ENCODE data around the gene CRIP2.
A peak's percentile ranks its signal among the peaks of the same experiment; 100 is the strongest.

The CRIP2 gene

GRCh38 chr14:105474483-105475268, at the start of gene CRIP2:
TSS of gene CRIP2 (plus strand) at chr14:105474821. CDS start at chr14:105474863, 42 bp downstream.
- TF ChIP-seq CTCF (IDR thresholded peaks at IDR 0.05; ENCODE audit: extremely low read depth, missing control alignments): no peak
- peak; percentile 90 for DNase-seq (ENCODE audit: low spot score)

GRCh38 chr14:105424861-105425260, 49.8 kb upstream of the CRIP2 start:
- DNase-seq (ENCODE audit: low spot score): no peak
- no peak for TF ChIP-seq CTCF (IDR thresholded peaks at IDR 0.05; ENCODE audit: extremely low read depth, missing control alignments)

- no peak for DNase-seq (ENCODE audit: low spot score)
- TF ChIP-seq CTCF (IDR thresholded peaks at IDR 0.05; ENCODE audit: extremely low read depth, missing control alignments): no peak
These were observed 48.8 kb upstream of the CRIP2 start for GRCh38 chr14:105425823-105426247.

GRCh38 chr14:105426416-105427130, 48.0 kb upstream of the CRIP2 start:
- TF ChIP-seq CTCF (IDR thresholded peaks at IDR 0.05; ENCODE audit: extremely low read depth, missing control alignments): no peak

GRCh38 chr14:105427412-105427811, 47.2 kb upstream of the CRIP2 start:
- TF ChIP-seq CTCF (IDR thresholded peaks at IDR 0.05; ENCODE audit: extremely low read depth, missing control alignments): no peak
- no peak for DNase-seq (ENCODE audit: low spot score)

More at GRCh38 chr14:105426416-105427130, 48.0 kb upstream of the CRIP2 start:
- DNase-seq (ENCODE audit: low spot score): no peak

GRCh38 chr14:105427936-105428485, 46.6 kb upstream of the CRIP2 start:
- TF ChIP-seq CTCF (IDR thresholded peaks at IDR 0.05; ENCODE audit: extremely low read depth, missing control alignments): no peak
- no peak for DNase-seq (ENCODE audit: low spot score)

GRCh38 chr14:105430042-105430441, 44.6 kb upstream of the CRIP2 start:
- TF ChIP-seq CTCF (IDR thresholded peaks at IDR 0.05; ENCODE audit: extremely low read depth, missing control alignments): no peak
- no peak for DNase-seq (ENCODE audit: low spot score)

All from GM20000 (cell line).